SU-DHL-6 (cell line): ENCODE measurements around the gene EPB41L5.

Experiments used
- CTCF ChIP-seq: fragments of 200-600 bp; sonication (generic); IDR thresholded peaks from one replicate; pipeline ENCODE4 v1.5.1; 2017; ENCODE audit warnings: antibody characterized with exemption, mild to moderate bottlenecking, low read length, moderate library complexity; ENCODE audit not compliant: insufficient read depth, poor library complexity, severe bottlenecking
- EZH2phosphoT487 ChIP-seq: fragments of 200-600 bp; sonication (generic), shearing (Covaris generic); conservative IDR thresholded peaks from 2 replicates; pipeline ENCODE4 v1.6.1; 2018; ENCODE audit warnings: mild to moderate bottlenecking, antibody characterized with exemption, low read length, moderate library complexity, mixed read lengths

GRCh38 chr2:120228503-120228902, 215.6 kb downstream of the EPB41L5 start:
- no peak for TF ChIP-seq CTCF
- no peak for TF ChIP-seq EZH2phosphoT487
